ENCODE data around the gene CEP126.

The CEP126 gene, protein sequence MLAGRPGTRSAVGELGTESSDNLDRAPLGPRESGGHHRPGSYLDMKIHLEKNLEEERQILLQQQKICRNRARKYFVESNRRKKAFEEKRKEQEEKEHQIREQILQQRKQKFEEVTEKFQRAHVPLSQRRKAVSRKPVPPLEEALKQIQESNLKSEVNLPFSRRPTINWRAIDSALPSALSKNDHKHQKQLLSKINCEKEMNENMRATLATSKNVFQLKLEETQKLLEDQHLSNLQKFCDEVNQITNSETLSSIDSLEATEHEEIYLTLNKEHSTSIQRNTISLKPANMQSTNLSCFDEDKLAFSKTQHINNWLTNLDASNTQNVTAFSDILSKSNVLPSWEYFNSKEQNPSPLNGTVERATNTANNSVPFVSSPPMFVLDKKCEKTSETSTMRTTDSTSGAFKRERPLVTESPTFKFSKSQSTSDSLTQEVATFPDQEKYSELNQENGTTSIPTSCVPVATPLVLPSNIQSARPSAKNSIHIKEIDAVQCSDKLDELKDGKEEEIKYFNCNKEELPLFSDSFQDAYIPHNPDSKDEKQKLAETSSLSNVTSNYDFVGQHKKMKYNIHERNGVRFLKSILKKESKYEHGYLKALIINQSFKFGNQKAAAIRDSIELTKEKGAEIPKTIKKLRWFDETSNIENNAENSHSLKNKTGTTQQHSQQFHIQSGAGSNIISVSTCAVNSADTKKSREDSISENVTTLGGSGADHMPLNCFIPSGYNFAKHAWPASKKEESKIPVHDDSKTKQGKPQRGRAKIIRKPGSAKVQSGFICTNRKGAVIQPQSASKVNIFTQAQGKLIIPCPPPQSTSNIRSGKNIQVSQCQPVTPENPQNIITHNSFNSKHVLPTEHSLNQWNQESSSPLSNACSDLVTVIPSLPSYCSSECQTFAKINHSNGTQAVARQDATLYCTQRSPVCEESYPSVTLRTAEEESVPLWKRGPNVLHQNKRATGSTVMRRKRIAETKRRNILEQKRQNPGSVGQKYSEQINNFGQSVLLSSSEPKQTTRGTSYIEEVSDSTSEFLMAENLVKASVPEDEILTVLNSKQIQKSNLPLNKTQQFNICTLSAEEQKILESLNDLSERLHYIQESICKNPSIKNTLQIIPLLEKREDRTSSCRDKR

DNA sequence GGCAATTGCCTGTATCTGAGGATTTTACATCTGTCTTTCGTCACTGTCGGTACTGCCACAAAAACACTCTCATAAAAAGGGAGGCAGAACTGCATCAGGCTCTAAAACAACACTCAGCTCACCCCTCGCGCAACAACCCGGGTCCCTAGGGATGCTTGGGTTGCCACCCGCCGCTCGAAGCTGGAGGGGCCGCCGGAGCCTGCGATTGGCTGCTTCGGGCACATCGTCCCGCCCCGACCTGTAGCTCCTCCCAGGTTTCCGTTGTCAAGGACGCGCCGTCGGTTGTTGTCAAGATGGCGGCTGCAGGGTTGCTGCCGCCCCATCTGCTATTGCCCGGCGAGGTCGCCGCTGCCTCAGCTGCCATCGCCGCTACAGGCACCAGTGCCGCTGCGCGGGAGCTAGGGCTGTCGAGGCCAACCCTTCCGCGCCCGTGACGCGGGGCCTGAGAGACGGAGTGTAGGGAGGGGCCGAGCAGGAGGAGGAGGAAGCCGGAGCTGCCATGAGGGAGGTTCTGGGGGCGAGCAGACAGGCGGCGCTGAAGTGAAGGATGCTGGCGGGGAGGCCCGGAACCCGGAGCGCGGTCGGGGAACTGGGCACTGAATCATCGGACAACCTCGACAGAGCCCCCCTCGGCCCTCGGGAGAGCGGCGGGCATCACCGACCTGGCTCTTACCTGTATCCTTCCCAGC is at the start of gene CEP126:
TSS of gene CEP126 (plus strand) at position 273 of the 689 bp plus-strand sequence. CDS start at position 548, 275 bp downstream.
- peak; percentile 99 for DNase-seq (ENCODE audit: low read depth)

DNA sequence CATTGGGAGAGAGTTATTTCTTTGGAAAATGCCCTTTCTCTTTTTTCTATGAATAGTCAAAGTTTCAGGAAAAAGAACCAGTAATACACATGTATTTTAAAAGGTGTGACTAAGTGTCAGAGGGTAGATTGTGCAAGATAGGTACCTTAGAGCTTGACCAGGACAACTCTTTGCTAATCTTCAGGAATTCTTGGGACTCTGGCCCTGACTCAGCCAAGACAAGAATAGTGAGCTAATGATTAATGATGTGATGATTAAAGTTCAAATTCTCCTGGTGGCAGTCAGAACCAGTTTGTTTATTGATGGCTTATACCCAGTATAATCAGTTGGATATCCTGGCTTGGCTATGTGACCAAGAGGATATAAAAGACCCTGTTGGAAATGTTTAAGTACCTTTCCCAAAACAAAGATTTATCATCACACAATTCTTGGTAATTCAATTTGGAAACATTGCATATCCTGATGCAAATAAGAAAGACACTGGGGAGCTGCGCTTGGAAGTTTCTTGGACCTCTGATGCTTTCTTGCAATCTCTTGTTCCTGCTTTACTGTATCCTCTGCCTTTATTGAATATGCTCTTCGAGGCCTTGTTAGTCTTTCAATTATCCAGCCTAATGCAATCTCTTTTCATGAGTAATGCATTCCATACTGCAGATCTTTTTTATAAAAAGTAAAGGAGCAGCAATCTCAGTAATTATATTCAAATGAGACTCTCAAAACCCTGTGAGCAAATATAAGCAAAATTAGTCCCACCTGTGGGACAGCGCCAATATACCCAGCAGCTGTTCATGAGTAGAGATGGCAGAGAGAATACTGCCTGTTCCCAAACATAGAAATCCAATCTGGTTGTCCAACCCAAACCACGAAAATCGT is 48.0 kb upstream of the CEP126 start:
- peak; percentile 86 for DNase-seq (ENCODE audit: low read depth)

DNA sequence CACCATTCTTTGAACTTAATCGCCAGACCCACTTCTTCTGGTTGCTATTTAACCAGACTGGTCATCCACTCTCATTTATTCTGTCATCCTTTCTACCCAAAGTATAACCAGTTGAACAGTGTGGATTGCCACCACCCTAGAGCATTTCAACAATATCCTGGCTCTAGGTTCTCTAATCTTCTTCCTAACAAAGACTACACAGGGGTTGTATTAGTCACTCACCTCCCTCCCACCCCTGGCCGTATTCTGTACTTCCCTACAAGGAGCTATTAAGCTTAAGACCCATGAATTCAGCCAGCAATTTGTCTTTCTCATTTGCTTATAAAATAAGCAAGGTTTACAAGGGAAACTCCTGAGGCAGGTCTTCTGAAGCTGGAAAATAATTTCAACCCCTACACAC is 46.9 kb upstream of the CEP126 start:
- DNase-seq (ENCODE audit: low read depth), result no peak

DNA sequence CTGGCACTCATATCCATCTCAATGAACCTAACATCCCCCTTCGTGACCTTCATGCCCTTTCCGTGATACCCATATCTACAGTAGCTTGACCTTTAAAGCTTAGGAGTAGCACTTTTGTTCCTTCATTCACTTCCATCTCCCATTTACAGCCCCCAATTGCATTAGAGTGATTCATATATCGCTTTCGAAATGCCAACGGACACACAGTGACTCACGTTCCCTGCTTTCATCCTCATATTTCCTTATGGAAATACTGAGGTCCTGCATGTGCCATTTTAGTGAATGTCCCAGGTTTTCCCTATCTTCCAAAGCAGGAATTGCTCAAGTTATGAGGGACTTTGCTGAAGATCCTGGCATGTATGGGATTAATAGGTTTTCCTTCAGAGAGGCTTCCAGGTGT is 44.3 kb upstream of the CEP126 start:
- peak; percentile 99 for DNase-seq (ENCODE audit: low read depth)

DNA sequence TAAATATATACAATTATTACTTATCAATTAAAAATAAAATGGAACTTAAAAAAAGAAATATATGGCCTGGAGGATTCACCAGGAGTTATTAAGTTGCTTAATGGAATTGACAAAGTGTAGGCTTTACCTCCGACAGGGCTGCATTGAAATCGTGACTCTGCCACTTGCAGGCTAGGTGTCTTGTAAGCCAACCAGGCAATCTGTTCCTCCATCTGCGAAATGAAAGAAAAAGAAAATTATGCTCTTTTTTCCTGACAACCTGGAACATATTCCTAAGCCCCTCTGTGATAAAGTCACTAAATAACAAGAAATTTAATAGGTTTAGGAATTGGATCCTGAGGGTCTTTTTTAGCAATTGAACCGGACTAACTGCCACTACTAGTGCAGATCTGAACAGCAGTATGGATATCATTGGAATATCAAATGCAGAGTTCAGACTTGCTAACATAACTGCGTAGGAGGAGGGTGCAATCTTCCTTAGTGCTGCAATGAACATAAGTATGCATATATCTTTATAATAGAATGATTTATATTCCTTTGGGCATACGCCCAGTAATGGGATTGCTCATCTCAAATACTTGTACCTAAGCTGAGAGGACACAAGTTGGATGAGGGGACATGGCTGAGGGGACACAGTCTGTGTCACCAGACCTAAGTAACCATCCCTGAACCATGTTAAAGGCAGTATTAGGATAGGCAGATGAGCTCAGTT is 42.5 kb upstream of the CEP126 start:
- DNase-seq (ENCODE audit: low read depth), result no peak

DNA sequence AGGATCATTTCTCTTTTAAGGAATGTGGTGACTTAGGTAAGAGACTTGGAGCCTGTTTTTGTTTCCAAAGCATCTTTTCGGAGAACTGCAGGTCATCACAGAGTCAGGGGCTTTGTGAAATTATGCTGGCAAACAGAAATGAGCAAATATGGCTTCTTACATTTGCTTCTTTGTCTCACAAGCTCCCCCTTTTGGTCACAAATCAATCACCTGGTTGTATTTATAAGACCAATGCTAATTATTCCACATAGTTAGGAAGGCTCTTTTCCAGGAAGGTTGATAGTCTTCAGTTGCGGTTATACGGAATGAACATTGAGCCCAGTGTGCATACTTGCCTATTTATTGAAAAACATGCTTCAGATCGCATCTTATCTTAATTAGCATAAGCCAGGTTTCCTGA is 34.6 kb upstream of the CEP126 start:
- peak; percentile 80 for DNase-seq (ENCODE audit: low read depth)

DNA sequence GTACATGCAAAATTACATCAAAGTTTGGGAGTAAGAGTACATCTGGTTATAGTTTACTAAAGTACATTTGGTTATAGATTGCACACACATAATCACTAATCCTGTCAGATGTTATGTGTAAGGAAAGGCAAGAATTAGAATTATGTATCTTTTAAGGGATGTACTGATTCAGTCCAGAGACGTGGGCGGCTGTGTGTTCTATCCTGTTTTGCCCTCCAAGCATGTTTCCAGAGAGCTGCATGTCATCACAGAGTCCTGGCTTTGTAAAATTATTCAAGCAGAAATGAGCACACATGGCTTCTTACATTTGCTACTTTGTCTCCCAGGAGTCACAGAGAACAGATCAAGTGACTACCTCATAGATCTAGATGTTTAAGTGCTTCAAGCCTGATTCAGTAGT is 33.2 kb upstream of the CEP126 start:
- DNase-seq (ENCODE audit: low read depth), result no peak

DNA sequence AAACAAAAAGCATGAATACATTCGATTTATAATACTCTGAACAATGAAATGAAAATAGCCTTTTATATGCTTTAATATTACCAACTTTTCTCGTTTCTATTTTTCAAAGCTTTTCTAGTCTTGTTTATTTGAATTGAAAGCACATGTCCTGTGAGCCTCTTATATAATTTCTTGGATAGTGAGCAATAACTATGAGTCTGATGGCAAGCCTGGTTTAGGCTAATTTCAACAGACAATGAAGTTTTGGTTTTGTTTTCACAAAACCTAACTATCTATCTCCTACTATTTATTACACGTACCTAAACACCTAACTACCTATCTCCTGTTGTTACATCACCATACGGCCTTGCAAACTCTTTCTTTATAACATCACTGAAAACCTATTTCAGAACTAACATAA is 29.2 kb upstream of the CEP126 start:
- no peak for DNase-seq (ENCODE audit: low read depth)

DNA sequence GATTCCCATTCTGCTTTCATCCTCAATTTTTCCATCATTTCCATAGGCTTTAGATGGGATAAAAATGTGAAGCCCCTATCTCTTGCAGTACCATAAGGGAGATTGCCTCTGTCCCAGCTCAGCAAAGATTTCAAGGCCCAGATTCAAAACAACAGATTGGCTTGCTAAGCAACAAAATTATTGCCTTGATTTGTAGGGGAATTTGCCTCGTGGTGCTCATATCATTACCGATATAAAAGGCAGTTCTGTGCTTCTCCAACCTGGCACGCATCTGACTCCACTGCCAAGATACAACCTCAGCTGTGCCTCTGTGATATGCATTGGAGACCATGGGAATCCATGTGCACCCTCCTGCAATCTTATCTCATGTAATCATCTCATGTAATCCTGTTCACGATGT is 25.0 kb upstream of the CEP126 start:
- DNase-seq (ENCODE audit: low read depth), result no peak

DNA sequence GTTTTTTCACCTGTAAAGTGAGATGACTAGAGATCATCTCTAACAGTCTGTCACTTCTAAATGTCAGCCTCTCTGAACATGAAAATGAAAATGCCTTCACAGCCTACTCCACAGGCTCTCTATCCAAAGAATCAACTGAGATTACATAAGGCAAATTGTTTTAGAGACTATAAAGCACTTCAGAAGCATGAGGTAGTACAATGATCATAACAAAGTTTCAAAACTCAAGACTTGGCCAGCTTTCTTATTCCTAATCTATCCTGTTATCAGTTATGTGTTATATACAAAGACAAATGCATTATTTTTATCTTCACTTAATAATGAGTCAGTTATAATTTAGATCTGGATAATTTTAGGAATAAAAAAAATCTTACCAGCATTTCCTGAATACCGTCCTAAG is 20.3 kb upstream of the CEP126 start:
- no peak for DNase-seq (ENCODE audit: low read depth)

DNA sequence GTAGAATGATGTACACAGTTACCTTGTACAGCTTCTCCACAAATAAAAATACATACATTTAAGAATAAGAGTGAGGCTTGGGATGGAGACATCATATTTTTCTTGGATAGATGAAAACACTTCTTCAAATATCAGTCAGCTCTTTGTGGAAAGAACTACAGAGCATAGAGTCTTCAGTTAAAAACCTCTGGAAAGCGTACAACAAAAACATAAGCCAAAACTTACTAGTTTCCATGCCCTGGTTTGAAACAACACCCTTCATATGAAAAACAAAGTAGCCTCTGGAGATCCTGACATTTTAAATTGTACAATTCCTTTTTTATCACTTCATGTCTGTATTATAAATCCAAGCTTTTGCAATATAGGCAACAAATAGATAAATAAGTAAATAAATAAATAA is 7.0 kb upstream of the CEP126 start:
- no peak for DNase-seq (ENCODE audit: low read depth)

DNA sequence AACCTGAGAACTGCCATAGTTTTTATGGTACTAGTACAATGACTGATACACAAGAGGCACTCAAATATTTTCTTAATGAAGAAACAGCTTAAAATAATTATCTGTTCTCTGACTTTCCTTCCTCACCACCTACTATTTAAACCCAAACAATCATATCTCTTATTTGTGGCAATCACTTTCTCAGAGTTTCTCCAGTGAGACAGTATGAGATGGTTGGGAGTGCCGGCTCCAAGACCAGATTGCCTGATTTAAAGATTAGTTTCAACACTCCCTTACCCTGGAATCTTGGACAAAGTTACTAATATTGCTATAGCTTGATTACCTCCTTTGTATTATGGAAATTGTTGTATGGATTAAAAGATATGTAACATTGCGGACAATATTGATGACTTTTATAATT is 5.7 kb upstream of the CEP126 start:
- DNase-seq (ENCODE audit: low read depth), result no peak

DNA sequence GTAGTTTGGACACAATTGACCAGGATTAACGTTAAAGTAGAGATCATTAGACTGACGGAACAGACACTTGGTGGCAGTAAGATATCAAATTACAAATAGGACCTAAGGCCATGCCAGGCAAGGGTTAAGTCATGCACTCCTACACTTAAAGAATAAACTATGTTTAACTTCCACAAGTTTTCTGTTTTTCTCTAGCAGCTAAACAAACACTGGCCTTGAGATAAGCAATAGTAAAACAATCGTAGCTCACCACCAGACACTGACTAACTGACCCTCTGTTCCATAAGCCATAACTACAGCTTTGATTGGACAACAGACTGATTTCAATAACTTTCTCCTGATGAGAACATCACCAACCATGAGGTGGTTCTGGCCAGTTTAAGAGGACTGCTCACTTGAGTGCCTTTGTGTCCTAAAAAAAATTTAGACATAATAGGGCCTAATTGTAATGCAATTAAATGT is 2.0 kb upstream of the CEP126 start:
- no peak for DNase-seq (ENCODE audit: low read depth)

DNA sequence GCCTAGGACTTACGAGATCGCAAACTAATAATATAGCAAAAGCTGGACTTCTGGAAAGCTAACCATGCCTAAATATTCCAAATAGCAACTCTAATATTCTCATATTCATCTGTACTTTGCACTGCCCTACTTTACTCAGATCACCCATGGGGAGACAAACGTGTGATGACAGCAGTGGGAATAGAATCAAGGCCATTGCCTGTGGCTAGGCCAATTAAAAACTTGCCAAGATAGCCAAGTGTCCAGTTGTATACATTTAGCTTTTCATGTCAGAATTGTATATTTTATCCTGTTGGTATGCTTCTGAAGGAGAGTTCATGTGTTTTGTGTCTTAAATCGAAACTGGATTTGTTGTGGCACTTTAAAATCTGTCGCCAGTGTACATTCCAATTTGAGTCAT is 1.2 kb upstream of the CEP126 start:
- no peak for DNase-seq (ENCODE audit: low read depth)

DNA sequence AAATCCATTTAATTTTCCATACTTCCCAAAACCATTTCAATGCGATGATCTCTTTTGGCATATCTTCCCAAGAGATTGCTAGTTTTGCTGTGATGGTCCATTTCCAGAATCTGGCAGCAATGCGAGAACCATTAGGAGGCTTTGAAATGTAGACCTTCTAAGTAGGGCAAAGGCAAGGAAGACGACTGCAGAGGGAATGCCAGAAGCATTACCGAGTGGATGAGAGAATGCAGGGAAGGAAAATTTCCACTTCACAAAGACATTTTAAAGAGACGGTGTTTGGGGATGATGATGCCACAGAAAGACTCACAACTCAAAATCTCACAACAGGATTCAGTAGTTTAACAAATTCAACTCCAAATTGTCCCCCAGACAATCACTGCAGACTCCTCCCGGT is 471 bp upstream of the CEP126 start:
- no peak for DNase-seq (ENCODE audit: low read depth)

DNA sequence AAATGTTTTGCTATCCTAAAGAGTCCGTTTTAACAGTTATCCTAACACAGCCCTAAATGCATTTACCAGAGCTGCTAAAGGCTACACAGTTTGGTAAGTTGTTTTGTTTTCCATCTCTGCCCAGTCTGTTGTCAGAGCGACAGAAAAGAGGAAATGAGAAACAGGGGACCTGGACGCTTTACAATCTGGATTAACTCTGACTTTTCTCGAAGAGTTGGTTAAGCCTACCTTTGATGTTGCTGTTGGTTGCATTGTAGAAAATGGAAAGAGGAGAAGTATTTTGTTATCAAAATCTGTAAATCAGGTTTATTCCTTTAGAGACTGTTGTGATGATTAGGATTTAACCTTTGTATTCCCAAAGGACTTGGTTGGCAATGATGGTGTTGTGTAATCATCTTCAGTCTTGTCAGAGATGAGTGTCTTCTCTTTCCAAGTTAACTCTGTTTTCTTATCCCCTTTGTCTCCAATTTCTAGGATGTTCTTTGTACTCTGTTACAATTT is 1.0 kb downstream of the CEP126 start:
- peak; percentile 62 for DNase-seq (ENCODE audit: low read depth)

DNA sequence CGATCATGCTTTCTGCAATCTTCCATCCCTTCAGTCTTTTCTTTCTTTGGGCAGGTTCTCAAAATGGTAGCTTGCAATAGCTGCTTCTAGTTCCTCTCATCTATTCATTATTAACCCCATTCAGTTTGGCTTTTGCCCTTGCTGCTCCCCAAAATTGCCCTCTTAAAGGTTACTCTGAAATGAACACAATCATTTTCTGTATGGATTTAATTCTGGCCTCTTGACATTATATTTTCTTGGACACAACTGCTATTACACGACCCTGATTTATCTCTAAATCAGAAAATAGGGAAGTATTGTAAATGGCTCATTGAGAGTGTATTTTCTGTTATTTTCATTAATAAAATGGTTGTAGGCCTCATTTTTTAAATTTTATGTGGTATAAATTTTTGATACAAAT is 1.6 kb downstream of the CEP126 start, which contains the start of gene ANGPTL5:
TSS of gene ANGPTL5 (minus strand) at position 101 of the 400 bp plus-strand sequence. CDS start 8,613 bp downstream, outside the sequence.
- no peak for DNase-seq (ENCODE audit: low read depth)

DNA sequence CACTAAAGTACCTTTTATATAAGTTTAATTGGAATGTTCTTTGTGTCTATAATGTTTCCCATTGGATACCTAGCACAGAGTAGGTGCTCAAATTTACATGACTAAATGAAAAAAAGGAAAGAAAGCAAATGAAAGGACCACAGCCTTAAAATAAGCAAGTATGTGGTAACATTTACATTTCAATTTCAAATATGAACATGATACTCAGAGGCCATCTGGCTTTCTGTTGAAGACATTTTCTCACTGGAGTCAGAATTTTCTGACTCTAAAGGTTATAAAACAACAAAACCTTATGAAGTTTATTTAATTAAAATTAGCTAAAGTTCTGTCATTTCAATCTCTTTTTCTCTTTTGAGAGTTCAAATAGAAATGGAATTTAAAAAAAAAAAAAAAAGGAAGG is 2.4 kb downstream of the CEP126 start:
- no peak for DNase-seq (ENCODE audit: low read depth)

DNA sequence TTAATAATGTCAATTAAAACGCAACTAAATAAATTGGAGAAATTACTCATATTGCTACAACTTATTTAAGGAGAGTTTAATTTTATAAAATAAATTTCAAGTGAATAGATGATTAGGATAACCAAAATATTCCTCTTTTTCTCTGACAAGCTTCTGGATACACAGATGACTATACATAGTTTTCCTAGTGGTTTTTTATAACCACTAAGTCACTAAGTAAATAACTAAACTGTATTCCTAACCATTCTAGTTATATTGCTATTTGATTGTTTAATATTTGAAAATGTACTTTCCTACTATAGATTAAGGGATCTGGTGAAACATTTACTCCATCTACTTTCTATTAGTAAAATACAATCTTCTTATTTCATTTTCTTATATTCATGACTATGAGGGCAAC is 6.2 kb downstream of the CEP126 start:
- no peak for DNase-seq (ENCODE audit: low read depth)

DNA sequence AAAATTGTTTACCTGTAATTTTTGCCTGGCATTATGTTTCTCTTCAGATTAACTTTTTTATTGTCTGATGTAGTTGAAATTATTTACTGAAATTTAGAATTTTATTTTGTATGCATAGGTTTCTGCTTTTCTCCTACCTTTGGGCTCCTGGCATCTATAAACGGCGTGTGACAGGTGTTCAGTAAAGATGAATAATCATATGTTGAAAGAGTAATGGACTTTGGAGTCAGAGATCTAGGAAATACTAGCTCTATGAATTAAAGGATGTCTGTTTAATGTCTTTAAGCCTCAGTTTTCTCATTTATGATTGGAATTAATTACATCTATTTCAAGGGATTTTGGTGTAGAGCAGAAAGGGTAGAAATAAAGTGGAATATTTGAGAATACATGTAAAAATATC is 8.7 kb downstream of the CEP126 start:
- no peak for DNase-seq (ENCODE audit: low read depth)

All from HS-5 (cell line).